DOHH2 (cell line): ENCODE measurements around the gene GRIN2C.

Experiments
- H3F3A ChIP-seq: fragments of 200-600 bp; sonication (generic), shearing (Covaris generic); 2 replicates; pipeline ENCODE4 v1.6.0; 2016; ENCODE audit warnings: antibody characterized with exemption, mild to moderate bottlenecking; ENCODE audit not compliant: control insufficient read depth, insufficient read depth
- H3K27ac ChIP-seq: fragments of 200-600 bp; sonication (generic); 2 replicates; pipeline ENCODE4 v1.5.1; 2014; ENCODE audit warnings: low read depth, mild to moderate bottlenecking, low read length, moderate library complexity
- H3K27me3 ChIP-seq: fragments of 200-600 bp; sonication (generic); 2 replicates; pipeline ENCODE4 v1.6.1; 2014; ENCODE audit warnings: mild to moderate bottlenecking, low read length, mixed read lengths; ENCODE audit not compliant: control insufficient read depth
- H3K36me3 ChIP-seq: fragments of 200-600 bp; sonication (generic); 2 replicates; pipeline ENCODE4 v1.6.1; 2014; ENCODE audit warnings: mild to moderate bottlenecking, low read length, moderate library complexity, mixed read lengths; ENCODE audit not compliant: control insufficient read depth
- H3K4me1 ChIP-seq: fragments of 200-600 bp; sonication (generic); 2 replicates; pipeline ENCODE4 v1.6.1; 2014; ENCODE audit warnings: mild to moderate bottlenecking, low read length, mixed read lengths; ENCODE audit not compliant: control insufficient read depth
- H3K4me2 ChIP-seq: fragments of 200-600 bp; sonication (generic); 2 replicates; pipeline ENCODE4 v1.6.0; 2014; ENCODE audit warnings: mild to moderate bottlenecking, low read length, moderate library complexity
- H3K4me3 ChIP-seq: fragments of 200-600 bp; sonication (generic); 2 replicates; pipeline ENCODE4 v1.5.1; 2014; ENCODE audit warnings: mild to moderate bottlenecking, low read length, mixed read lengths
- H3K79me2 ChIP-seq: fragments of 200-600 bp; sonication (generic); 2 replicates; pipeline ENCODE4 v1.6.1; 2014; ENCODE audit warnings: mild to moderate bottlenecking, low read length, mixed read lengths; ENCODE audit not compliant: control insufficient read depth
- H3K9me2 ChIP-seq: fragments of 200-600 bp; sonication (generic); replicated peaks from 2 replicates; pipeline ENCODE4 v1.6.1; 2014; ENCODE audit warnings: mild to moderate bottlenecking, low read length, mixed read lengths; ENCODE audit not compliant: control insufficient read depth
- H3K9me3 ChIP-seq: fragments of 200-600 bp; sonication (generic); 2 replicates; pipeline ENCODE4 v1.6.1; 2014; ENCODE audit warnings: antibody characterized with exemption, low read length, mixed read lengths; ENCODE audit not compliant: control insufficient read depth, insufficient read depth
- H4K20me1 ChIP-seq: fragments of 200-600 bp; sonication (generic); 2 replicates; pipeline ENCODE4 v1.6.0; 2014; ENCODE audit warnings: low read depth, mild to moderate bottlenecking, antibody characterized with exemption, low read length, moderate library complexity; ENCODE audit not compliant: control insufficient read depth, insufficient read depth
- EZH2phosphoT487 ChIP-seq: fragments of 200-600 bp; sonication (generic); IDR thresholded peaks from 2 replicates; pipeline ENCODE4 v1.6.1; 2017; ENCODE audit warnings: borderline replicate concordance, mild to moderate bottlenecking, antibody characterized with exemption, low read length, moderate library complexity, mixed read lengths
- TF ChIP-seq, protein P1 (sequence below): fragments of 200-600 bp; sonication (generic); IDR thresholded peaks from one replicate; pipeline ENCODE4 v1.5.1; 2014; ENCODE audit warnings: antibody characterized with exemption, mild to moderate bottlenecking, low read depth, low read length; ENCODE audit not compliant: poor library complexity, severe bottlenecking

Gene GRIN2C

DNA sequence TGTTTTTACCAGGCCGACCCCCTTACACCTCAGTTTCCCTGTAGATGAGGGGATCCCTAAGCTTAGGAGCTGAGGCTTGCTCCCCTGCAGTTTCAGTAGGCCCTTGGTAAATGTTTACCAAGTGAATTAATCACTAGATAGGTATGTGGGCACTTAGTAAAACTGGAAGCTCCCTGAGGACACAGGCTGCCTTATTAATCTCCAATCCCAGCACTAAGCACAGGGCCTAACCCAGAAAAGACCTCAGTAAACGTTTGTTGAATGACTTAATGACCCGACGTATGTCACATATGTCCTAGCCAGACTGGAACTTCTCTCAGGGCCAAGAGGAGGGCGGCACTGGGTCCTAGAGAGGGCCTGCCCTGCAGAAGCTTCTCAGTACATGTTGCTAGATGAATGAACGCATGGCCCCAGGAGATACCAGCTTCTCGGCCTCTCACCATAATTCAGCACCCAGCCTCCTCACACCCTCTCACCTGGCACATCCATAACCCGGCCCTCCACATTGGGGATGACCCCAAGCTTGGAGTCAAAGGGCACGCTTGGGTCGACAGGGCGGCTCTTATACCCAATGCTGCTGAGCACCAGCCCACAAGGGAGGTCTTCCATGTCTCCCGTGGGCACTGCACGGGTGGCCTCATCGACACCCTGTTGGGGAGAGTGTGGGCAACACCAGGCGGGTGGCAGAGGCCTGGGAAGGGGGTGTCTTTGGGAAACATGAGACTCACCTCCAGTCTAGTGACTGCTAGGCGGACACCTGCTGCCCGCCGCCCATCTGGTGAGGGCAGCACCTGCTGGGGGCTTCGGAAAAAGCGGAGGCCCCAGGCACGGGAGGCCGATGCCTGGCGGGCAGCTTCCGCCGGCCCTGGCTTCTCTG lies 4.0 kb upstream of the GRIN2C start:
- H3K4me3 ChIP-seq, result no peak overlapping the region
- no peak overlapping the region for H3K4me2 ChIP-seq
- no peaks in the 10 kb centered on the region for H3K79me2 ChIP-seq
- H3K27ac ChIP-seq, result no peak overlapping the region
- no peaks in the 10 kb centered on the region for H3K36me3 ChIP-seq
- TF ChIP-seq, protein P1, sequence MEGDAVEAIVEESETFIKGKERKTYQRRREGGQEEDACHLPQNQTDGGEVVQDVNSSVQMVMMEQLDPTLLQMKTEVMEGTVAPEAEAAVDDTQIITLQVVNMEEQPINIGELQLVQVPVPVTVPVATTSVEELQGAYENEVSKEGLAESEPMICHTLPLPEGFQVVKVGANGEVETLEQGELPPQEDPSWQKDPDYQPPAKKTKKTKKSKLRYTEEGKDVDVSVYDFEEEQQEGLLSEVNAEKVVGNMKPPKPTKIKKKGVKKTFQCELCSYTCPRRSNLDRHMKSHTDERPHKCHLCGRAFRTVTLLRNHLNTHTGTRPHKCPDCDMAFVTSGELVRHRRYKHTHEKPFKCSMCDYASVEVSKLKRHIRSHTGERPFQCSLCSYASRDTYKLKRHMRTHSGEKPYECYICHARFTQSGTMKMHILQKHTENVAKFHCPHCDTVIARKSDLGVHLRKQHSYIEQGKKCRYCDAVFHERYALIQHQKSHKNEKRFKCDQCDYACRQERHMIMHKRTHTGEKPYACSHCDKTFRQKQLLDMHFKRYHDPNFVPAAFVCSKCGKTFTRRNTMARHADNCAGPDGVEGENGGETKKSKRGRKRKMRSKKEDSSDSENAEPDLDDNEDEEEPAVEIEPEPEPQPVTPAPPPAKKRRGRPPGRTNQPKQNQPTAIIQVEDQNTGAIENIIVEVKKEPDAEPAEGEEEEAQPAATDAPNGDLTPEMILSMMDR, result no peak
- TF ChIP-seq EZH2phosphoT487, result no peak
- H3K4me1 ChIP-seq, result peaks cover 8% of the 10 kb centered on the region
- H3K27me3 ChIP-seq, result peaks cover 28% of the 10 kb centered on the region
- H3K9me3 ChIP-seq, result no peaks in the 10 kb centered on the region
- no peaks in the 10 kb centered on the region for H3K9me2 ChIP-seq
- no peaks in the 10 kb centered on the region for H4K20me1 ChIP-seq
- 0 out of 2 replicates have a peak, but pooled peaks cover 2% of the 10 kb centered on the region for H3F3A ChIP-seq

DNA sequence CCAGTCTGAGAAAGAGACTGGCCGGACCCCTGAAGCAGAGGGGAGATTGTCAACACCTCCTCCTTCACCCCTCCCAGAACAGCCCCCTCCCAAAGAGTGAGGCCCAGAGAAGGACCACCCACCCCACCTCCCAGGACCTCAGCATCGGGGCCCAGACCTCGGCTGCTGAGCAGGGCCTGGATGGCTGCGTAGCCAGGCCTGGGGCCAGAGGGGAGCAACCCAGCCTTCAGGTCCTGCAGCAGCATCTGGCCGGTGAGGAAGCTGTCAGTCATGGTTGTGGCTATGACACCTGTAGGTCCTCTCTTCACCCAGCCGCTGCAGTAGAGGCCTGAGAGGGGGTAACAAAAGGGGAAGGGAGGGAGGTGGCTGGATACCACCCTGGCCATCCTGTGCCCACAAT lies 3.2 kb upstream of the GRIN2C start:
- H3K9me3 ChIP-seq, result no peaks in the 10 kb centered on the region
- H3K4me2 ChIP-seq, result no peak overlapping the region
- H3F3A ChIP-seq, result 0 out of 2 replicates have a peak, but pooled peaks cover 2% of the 10 kb centered on the region
- no peaks in the 10 kb centered on the region for H3K79me2 ChIP-seq
- H3K27ac ChIP-seq, result no peak overlapping the region
- peaks cover 8% of the 10 kb centered on the region for H3K4me1 ChIP-seq
- no peaks in the 10 kb centered on the region for H3K36me3 ChIP-seq
- H3K4me3 ChIP-seq, result no peak overlapping the region
- no peaks in the 10 kb centered on the region for H4K20me1 ChIP-seq
- no peak for TF ChIP-seq EZH2phosphoT487
- TF ChIP-seq, protein P1, result no peak
- peaks cover 30% of the 10 kb centered on the region for H3K27me3 ChIP-seq
- no peaks in the 10 kb centered on the region for H3K9me2 ChIP-seq

DNA sequence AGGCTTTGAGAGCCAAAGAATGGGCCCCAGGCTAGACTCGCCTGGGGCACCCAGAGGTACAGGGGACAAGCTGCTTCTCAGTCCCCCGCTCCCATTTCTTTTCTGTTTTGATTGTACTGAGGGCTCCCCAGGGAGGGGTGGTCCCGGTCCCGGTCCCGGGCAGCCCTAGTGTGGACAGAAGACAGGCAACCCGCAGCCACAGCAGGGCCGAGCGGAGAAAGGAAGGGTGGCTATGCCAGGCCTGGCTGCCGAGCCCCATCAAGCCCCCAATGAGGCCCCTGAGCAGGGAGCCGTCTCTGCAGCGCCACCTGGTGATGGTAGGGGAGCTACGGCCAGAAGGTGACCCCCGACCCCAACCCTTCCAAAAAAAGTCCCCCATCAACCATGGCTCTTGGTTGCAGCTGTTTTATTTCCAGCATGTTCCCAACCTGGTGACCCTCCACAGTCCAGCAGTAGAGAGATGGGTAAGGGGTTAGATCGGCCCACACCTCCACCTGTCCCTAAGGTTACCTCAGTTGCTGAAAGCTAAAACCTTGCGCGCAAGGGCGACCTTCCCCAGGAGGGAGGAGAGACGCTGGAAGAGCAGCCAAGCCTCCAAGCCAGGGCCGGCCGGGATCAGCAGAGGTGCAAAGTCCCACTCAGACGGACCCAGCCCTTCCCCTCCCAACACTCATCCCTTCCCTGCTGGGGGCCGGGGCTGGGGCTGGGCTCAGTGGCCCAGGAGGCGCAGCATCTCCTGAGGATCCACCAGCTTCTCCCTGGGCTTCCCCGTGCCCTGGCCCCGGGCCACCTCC lies 2.6 kb upstream of the GRIN2C start:
- TF ChIP-seq EZH2phosphoT487, result no peak
- TF ChIP-seq, protein P1, result peak; percentile 94

More for the DNA sequence above, 2.6 kb upstream of the GRIN2C start:
- H3K4me1 ChIP-seq, result peaks cover 8% of the 10 kb centered on the region
- no peaks in the 10 kb centered on the region for H3K79me2 ChIP-seq
- no peaks in the 10 kb centered on the region for H4K20me1 ChIP-seq
- no peak overlapping the region for H3K27ac ChIP-seq
- no peak overlapping the region for H3K4me2 ChIP-seq
- H3K27me3 ChIP-seq, result peaks cover 34% of the 10 kb centered on the region
- H3K9me2 ChIP-seq, result no peaks in the 10 kb centered on the region
- no peaks in the 10 kb centered on the region for H3K9me3 ChIP-seq
- H3F3A ChIP-seq, result 0 out of 2 replicates have a peak, but pooled peaks cover 2% of the 10 kb centered on the region
- H3K4me3 ChIP-seq, result no peak overlapping the region
- H3K36me3 ChIP-seq, result no peaks in the 10 kb centered on the region
